Psoas muscle (tissue), 8 donors: ENCODE measurements around the gene HES5. TPM values are rescaled to one million over a fixed set of nuclear protein-coding genes. Genes with fewer than 3 reads are reported as not detected.

ENCODE experiments used
- ATAC-seq, 4 donors: fragments of 200-7000 bp; cut with Tn5 transposase; one replicate each; pipeline ENCODE4 v1.9.1; 2020; ENCODE audit warnings: moderate library complexity in 3 of 4, mild to moderate bottlenecking in 2 of 4
- DNase-seq, 2 donors: peaks; one replicate each; pipeline ENCODE4 v3.0.0-alpha.2; 2020
- H3K27ac ChIP-seq: fragments of 200-600 bp; one replicate; pipeline ENCODE4 v1.8.0; 2022
- H3K27me3 ChIP-seq, 3 donors: fragments of 200-600 bp in 1 of 3; one replicate each; pipeline versions ENCODE4 v1.6.1 to v1.8.0; 2013 to 2022; ENCODE audit warnings: low read length in 2 of 3, mild to moderate bottlenecking in 2 of 3, moderate library complexity in 1 of 3; ENCODE audit not compliant: insufficient read depth in 3 of 3
- H3K36me3 ChIP-seq, 2 donors: fragments of 200-600 bp in 1 of 2; one replicate each; pipeline versions ENCODE4 v1.6.1 to v1.8.0; 2013 to 2022; ENCODE audit warnings: low read depth in 1 of 2, mild to moderate bottlenecking in 1 of 2, moderate library complexity in 1 of 2; ENCODE audit not compliant: insufficient read depth in 1 of 2
- H3K4me1 ChIP-seq: fragments of 200-600 bp; one replicate; pipeline ENCODE4 v1.8.0; 2022
- H3K4me3 ChIP-seq: fragments of 200-600 bp; one replicate; pipeline ENCODE4 v1.8.0; 2022; ENCODE audit warnings: mild to moderate bottlenecking
- H3K9me3 ChIP-seq: fragments of 200-600 bp; one replicate; pipeline ENCODE4 v1.8.0; 2022
- CTCF ChIP-seq: fragments of 200-600 bp; IDR thresholded peaks from one replicate; pipeline ENCODE4 v1.8.0; 2022; ENCODE audit warnings: antibody characterized with exemption
- WGBS, 3 donors: extraction: QIAGEN DNeasy Blood & Tissue Kit; methylation state at CpG; one replicate each; pipeline versions ENCODE4 v1.1.6 to v1.1.7; 2013; 5-methylcytosine and 5-hydroxymethylcytosine counted together
- intact Hi-C, 2 donors: fragments of 100-400 bp; cut with DNase I; formaldehyde crosslinking; loops; one replicate each; pipeline versions ENCODE4 v1.11.0 to v1.14.2; 2022
- polyA plus RNA-seq, 3 donors: library from polyadenylated mRNA; stranded (reverse); fragments of 200-250 nt; gene quantifications; one replicate each; pipeline ENCODE4 v1.2.3, GENCODE V29; 2013
- total RNA-seq, 4 donors: library from RNA; stranded (reverse); fragmentation: NEBNext Ultra II Directional in 2 of 4; extraction: Animal tissue kit (Norgen Biotek cat#: 25700) in 2 of 4; gene quantifications; one replicate each; pipeline versions ENCODE4 v1.2.1 to v1.2.4, GENCODE V29; 2021 to 2023
- donor health status: healthy with polysubstance abuse.
- donor health status: DM: no; HTN: no; CAD: no; lungs with moderate emphysema.
- donor health status: Bipolar disorder and iron deficiency.
- donor health status: healthy.
- donor health status: DM: yes; HTN: yes; CAD: no.
- donor health status: DM: no; HTN: no; CAD: no.
- donor health status: DM: no; HTN: no; CAD: no.
- donor health status: DM: yes; HTN: yes; CAD: no.

Gene HES5
- total and polyA plus RNA-seq, 7 donors = 0.13 to 0.77 (median 0.28) TPM; not detected in 1

- DNase-seq = no peak
- no peak for ATAC-seq
- no peak overlapping the region for H3K27ac ChIP-seq
- no peaks in the 10 kb centered on the region for H3K9me3 ChIP-seq
- 85 to 90% (median 87%) methylated on average over 24 to 28 of the region's 28 CpGs for WGBS, 3 donors
- no peaks in the 10 kb centered on the region for H3K27me3 ChIP-seq
- intact Hi-C loops = no loop called here
- no peak overlapping the region for H3K4me3 ChIP-seq
- H3K4me1 ChIP-seq = peaks cover 6% of the 10 kb centered on the region
- TF ChIP-seq CTCF = no peak
- no peaks in the 10 kb centered on the region for H3K36me3 ChIP-seq
Measured at GRCh38 chr1:2479618-2480017, 50.4 kb downstream of the HES5 start.

GRCh38 chr1:2479186-2479585, 50.9 kb downstream of the HES5 start:
- no peak overlapping the region for H3K4me3 ChIP-seq

More at GRCh38 chr1:2479186-2479585, 50.9 kb downstream of the HES5 start:
- no peak for TF ChIP-seq CTCF
- 78 to 82% (median 82%) methylated on average over 18 to 20 of the region's 20 CpGs for WGBS, 3 donors
- no peaks in the 10 kb centered on the region for H3K36me3 ChIP-seq
- no peak for ATAC-seq
- no peak overlapping the region for H3K27ac ChIP-seq
- no peaks in the 10 kb centered on the region for H3K9me3 ChIP-seq
- DNase-seq = no peak
- peaks cover 6% of the 10 kb centered on the region for H3K4me1 ChIP-seq
- intact Hi-C loops = no loop called here
- H3K27me3 ChIP-seq = no peaks in the 10 kb centered on the region

Other genes starting within 250 kb of the HES5 start
- gene MORN1, start 138.7 kb downstream of the HES5 start, total RNA-seq = 1 to 10 TPM; 3.6 to 6.3 (median 4.5) TPM
- gene MORN1, start 138.7 kb downstream of the HES5 start, polyA plus RNA-seq = 1 to 10 TPM; 1.2 to 7.3 (median 3.1) TPM
- 10 to 100 TPM; 71.1 to 97.6 (median 86.7) TPM for gene RER1, start 138.4 kb downstream of the HES5 start, total RNA-seq
- gene RER1, start 138.4 kb downstream of the HES5 start, polyA plus RNA-seq = 100 to 1,000 TPM in 1 of 3 donors, 10 to 100 TPM in 2; 68.8 to 119 (median 91.3) TPM
- gene PEX10, start 117.7 kb downstream of the HES5 start, total RNA-seq = 10 to 100 TPM; 14.1 to 19.7 (median 17.1) TPM
- 10 to 100 TPM; 12.6 to 18.4 (median 16.2) TPM for gene PEX10, start 117.7 kb downstream of the HES5 start, polyA plus RNA-seq
- under 1 TPM; 0.04 to 0.60 (median 0.13) TPM for gene PLCH2, start 54.0 kb downstream of the HES5 start, total RNA-seq
- gene PLCH2, start 54.0 kb downstream of the HES5 start, polyA plus RNA-seq = under 1 TPM in 2 of 3 donors, not detected in 1; 0.05 to 0.12 TPM
- gene PANK4, start 3.7 kb downstream of the HES5 start, total RNA-seq = 10 to 100 TPM; 29.0 to 45.1 (median 35.3) TPM
- 10 to 100 TPM; 30.3 to 32.4 (median 31.9) TPM for gene PANK4, start 3.7 kb downstream of the HES5 start, polyA plus RNA-seq
- gene TNFRSF14, start 26.1 kb upstream of the HES5 start, total RNA-seq = 10 to 100 TPM in 2 of 4 donors, 1 to 10 TPM in 2; 6.2 to 10.6 (median 8.9) TPM
- gene TNFRSF14, start 26.1 kb upstream of the HES5 start, polyA plus RNA-seq = 10 to 100 TPM in 1 of 3 donors, 1 to 10 TPM in 2; 6.6 to 10.8 (median 8.2) TPM
- gene PRXL2B, start 56.5 kb upstream of the HES5 start, total RNA-seq = 1 to 10 TPM in 3 of 4 donors, under 1 TPM in 1; 0.97 to 3.9 (median 3.1) TPM
- 1 to 10 TPM; 1.8 to 3.0 (median 2.6) TPM for gene PRXL2B, start 56.5 kb upstream of the HES5 start, polyA plus RNA-seq
- gene MMEL1, start 102.8 kb upstream of the HES5 start, total RNA-seq = under 1 TPM in 2 of 4 donors, not detected in 2; 0.58 to 0.89 TPM
- under 1 TPM; 0.08 to 0.21 (median 0.16) TPM for gene MMEL1, start 102.8 kb upstream of the HES5 start, polyA plus RNA-seq